Left lung (tissue), 10 donors: Measurements from ENCODE around the gene CCDC60. TPM values are rescaled to one million over a fixed set of nuclear protein-coding genes. Genes with fewer than 3 reads are reported as not detected.
A peak's percentile ranks its signal among the peaks of the same experiment; 100 is the strongest.

Source experiments
- ATAC-seq: fragments of 200-7000 bp; cut with Tn5 transposase; one replicate; pipeline ENCODE4 v1.9.1; 2020; ENCODE audit warnings: moderate library complexity
- DNase-seq, 4 donors: peaks; one replicate each; pipeline ENCODE4 v3.0.0-alpha.2; 2013 to 2020
- H3K27ac ChIP-seq, 2 donors: fragments of 200-600 bp; sonication (generic) in 1 of 2; one replicate each; pipeline versions ENCODE4 v1.5.0 to v1.8.0; 2020 to 2021
- H3K27me3 ChIP-seq, 2 donors: fragments of 200-600 bp; sonication (generic) in 1 of 2; one replicate each; pipeline versions ENCODE4 v1.5.0 to v1.8.0; 2020 to 2021
- H3K36me3 ChIP-seq, 2 donors: fragments of 200-600 bp; sonication (generic) in 1 of 2; one replicate each; pipeline versions ENCODE4 v1.5.0 to v1.8.0; 2020 to 2021
- H3K4me1 ChIP-seq, 2 donors: fragments of 200-600 bp; one replicate each; pipeline ENCODE4 v1.8.0; 2021
- H3K4me3 ChIP-seq, 2 donors: fragments of 200-600 bp; sonication (generic) in 1 of 2; one replicate each; pipeline versions ENCODE4 v1.5.0 to v1.8.0; 2020 to 2021; ENCODE audit warnings: mild to moderate bottlenecking in 1 of 2
- H3K9me3 ChIP-seq, 2 donors: fragments of 200-600 bp; sonication (generic) in 1 of 2; one replicate each; pipeline versions ENCODE4 v1.5.0 to v1.8.0; 2020 to 2021
- intact Hi-C, 2 donors: fragments of 100-400 bp; cut with DNase I; formaldehyde crosslinking; loops; one replicate each; pipeline versions ENCODE4 v1.11.2 to v1.14.2; 2022
- polyA plus RNA-seq, 6 donors: library from polyadenylated mRNA; unstranded; fragments of 120-200 nt; gene quantifications; one replicate each; pipeline ENCODE4 v1.2.1, GENCODE V29; 2013; ENCODE audit not compliant: insufficient read length in 6 of 6
- total RNA-seq, 2 donors: library from RNA; stranded (reverse); fragmentation: NEBNext Ultra II Directional; extraction: Animal tissue kit (Norgen Biotek cat#: 25700); gene quantifications; one replicate each; pipeline ENCODE4 v1.2.1, GENCODE V29; 2021
- TF ChIP-seq, protein P1 (sequence below), 2 donors: fragments of 200-600 bp; sonication (generic) in 1 of 2; IDR thresholded peaks; one replicate each; pipeline versions ENCODE4 v1.5.0 to v1.8.0; 2021; ENCODE audit warnings: antibody characterized with exemption in 2 of 2
- donor health status: DM: no; HTN: yes; CAD: no.
- donor health status: DM: no; HTN: no; CAD: no.

CCDC60 gene
- total and polyA plus RNA-seq, 8 donors: 0.47 to 2.4 (median 1.8) TPM; not detected in 1

DNA sequence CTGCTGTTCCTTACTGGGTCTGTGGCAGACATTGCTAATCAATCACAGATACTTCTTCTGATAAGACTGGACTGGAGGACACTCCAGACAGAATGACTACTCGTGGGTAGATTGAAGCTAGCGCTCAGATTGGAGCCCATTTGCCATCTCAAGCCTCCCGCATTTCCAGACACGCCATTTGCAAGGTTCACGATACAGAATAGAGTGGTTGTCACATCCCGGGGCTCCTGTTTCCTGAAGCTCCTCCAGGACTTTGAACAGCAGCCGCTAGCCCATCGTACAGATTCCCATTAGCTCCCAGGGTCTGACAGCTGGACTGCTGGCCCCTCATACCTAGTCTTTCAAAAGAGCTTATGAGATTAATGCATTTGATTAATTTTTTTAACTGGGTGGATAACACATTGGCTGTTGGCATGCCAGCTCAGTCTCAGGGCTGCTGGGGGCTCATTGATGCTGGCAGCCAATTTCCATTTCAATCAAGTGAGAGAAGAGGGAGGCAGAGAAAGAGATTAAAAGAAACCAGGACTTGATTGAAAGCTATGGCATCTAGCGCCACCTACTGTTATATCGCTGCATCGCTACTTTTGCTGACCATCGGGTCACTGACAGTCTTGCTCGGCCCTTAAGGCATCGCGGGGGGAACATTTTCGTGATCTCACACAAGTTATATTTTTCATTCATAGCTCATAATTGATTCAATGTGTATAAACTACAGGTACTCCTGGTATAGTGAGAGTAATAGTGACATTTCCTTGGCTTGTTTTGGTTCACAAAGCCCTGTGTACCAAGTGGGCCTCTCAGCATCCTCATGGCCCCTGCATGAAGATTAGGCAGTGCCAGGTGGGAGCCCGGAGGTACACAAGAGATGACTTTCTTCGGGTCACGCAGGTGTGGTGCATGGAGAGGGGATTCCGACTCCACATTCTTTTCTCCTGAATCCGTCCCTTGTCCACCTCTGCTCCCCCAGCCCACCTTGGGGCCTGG, 78.6 kb downstream of the CCDC60 start:
- Histone ChIP-seq H3K27ac (no peak overlapping the region), H3K4me1 (no peaks in the 10 kb centered on the region), H3K9me3 (no peaks in the 10 kb centered on the region), H3K27me3 (no peaks in the 10 kb centered on the region), H3K4me3 (no peak overlapping the region), H3K36me3 (no peaks in the 10 kb centered on the region)
- DNase-seq (peak in 2 of 4 donors; percentile 68 to 82), ATAC-seq (peak; percentile 86)
- intact Hi-C loops: loop anchor here in 1 of 2 donors (5.0 kb wide), 1 partner anchor 296 kb away; no protein-coding TSS in a partner anchor
- TF ChIP-seq, protein P1, sequence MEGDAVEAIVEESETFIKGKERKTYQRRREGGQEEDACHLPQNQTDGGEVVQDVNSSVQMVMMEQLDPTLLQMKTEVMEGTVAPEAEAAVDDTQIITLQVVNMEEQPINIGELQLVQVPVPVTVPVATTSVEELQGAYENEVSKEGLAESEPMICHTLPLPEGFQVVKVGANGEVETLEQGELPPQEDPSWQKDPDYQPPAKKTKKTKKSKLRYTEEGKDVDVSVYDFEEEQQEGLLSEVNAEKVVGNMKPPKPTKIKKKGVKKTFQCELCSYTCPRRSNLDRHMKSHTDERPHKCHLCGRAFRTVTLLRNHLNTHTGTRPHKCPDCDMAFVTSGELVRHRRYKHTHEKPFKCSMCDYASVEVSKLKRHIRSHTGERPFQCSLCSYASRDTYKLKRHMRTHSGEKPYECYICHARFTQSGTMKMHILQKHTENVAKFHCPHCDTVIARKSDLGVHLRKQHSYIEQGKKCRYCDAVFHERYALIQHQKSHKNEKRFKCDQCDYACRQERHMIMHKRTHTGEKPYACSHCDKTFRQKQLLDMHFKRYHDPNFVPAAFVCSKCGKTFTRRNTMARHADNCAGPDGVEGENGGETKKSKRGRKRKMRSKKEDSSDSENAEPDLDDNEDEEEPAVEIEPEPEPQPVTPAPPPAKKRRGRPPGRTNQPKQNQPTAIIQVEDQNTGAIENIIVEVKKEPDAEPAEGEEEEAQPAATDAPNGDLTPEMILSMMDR (IDR thresholded peaks at IDR 0.05): peak; percentile 76 to 86

DNA sequence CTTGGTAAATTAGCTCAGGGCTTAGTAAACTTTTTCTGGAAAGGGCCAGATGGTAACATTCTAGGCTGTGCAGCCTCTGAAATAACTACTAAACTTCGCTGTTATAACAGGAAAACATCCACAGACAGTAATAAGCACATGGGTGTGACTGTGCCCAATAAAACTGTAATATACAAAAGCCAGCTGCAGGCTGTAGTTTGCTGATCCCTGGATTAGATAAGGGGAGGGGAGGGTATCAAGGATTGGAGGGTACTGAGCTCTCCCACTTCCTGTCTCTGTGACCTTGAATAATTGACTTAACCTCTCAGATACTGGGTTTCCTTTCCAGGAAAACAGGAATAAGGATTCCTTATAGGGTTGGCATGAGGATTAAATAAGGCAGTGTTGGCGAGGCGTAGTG, 81.2 kb downstream of the CCDC60 start:
- DNase-seq: no peak
- intact Hi-C loops: no loop called here
- no peak overlapping the region for H3K27ac ChIP-seq
- no peak for ATAC-seq
- H3K9me3 ChIP-seq: no peaks in the 10 kb centered on the region
- no peaks in the 10 kb centered on the region for H3K4me1 ChIP-seq
- no peaks in the 10 kb centered on the region for H3K36me3 ChIP-seq
- H3K27me3 ChIP-seq: no peaks in the 10 kb centered on the region
- no peak overlapping the region for H3K4me3 ChIP-seq
- TF ChIP-seq, protein P1 (IDR thresholded peaks at IDR 0.05): no peak

DNA sequence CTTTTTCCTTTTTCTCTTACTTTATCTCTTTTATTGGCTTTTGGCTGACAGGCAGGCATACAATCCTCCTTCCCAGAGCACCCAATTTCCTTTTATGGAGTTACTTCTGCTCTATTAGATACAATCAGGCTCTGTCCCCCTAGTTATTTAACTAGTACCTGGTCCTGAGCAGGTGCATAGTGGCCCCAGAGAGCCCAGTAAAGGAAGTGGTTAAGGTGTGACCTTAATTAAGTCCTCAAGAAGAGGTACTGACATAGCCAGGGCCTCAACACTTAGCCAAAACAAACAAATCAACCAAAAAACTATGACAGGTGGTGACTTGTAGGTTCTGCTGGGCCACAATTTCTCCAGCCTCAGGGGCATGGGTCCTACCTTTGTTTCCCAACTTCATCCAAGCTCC, 82.9 kb downstream of the CCDC60 start:
- no peak overlapping the region for H3K27ac ChIP-seq
- H3K4me1 ChIP-seq: no peaks in the 10 kb centered on the region
- intact Hi-C loops: no loop called here
- DNase-seq (no peak), ATAC-seq (peak; percentile 72)
- H3K9me3 ChIP-seq: no peaks in the 10 kb centered on the region
- no peaks in the 10 kb centered on the region for H3K36me3 ChIP-seq
- H3K27me3 ChIP-seq: no peaks in the 10 kb centered on the region
- no peak overlapping the region for H3K4me3 ChIP-seq
- TF ChIP-seq, protein P1 (IDR thresholded peaks at IDR 0.05): no peak

DNA sequence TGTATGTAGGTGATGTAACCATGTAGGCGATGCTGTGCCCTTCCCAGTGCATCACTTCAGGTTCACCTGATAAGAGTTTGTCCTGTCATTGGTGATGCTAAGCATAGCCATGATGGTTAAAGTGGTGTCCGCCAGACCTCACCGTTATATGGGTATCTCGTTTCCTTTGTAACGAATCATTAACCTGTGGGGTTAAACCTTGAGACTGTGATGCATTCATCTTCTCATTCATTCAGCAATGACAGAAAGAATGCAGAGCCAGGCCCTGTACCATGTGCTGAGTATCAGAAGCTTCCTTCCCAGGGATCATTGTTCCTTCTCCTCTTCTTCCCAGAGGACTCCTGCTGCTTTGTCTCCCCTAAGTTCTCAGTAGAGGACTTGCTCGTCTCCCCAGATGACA, 84.9 kb downstream of the CCDC60 start:
- DNase-seq: no peak
- TF ChIP-seq, protein P1 (IDR thresholded peaks at IDR 0.05): no peak
- H3K36me3 ChIP-seq: no peaks in the 10 kb centered on the region
- no peaks in the 10 kb centered on the region for H3K4me1 ChIP-seq
- ATAC-seq: no peak
- H3K4me3 ChIP-seq: no peak overlapping the region
- peaks cover 0 to 7% of the 10 kb centered on the region in 2 donors for H3K27me3 ChIP-seq
- no peaks in the 10 kb centered on the region for H3K9me3 ChIP-seq
- no peak overlapping the region for H3K27ac ChIP-seq
- intact Hi-C loops: no loop called here

DNA sequence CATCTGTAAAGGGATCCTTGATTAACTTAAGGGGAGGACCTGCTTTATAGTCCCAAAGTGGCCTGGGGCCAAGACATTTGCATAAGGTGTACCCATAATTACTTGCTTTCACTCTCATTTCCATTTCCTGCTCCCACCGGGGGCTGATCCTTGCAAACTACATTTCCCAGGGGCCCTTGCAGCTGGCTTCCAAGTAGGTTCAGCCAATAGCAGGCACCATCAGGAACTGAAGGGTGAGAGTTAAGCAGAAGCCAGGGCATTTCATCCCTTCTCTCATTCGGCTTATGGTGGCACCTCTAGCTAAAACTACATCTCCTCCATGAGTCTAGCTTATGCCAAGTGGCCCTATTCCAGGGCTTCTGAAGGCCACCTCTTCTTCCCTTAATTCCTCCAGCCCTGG, 88.8 kb downstream of the CCDC60 start:
- TF ChIP-seq, protein P1 (IDR thresholded peaks at IDR 0.05): no peak
- H3K4me1 ChIP-seq: no peaks in the 10 kb centered on the region
- intact Hi-C loops: no loop called here
- H3K27ac ChIP-seq: no peak overlapping the region
- no peaks in the 10 kb centered on the region for H3K36me3 ChIP-seq
- no peaks in the 10 kb centered on the region for H3K9me3 ChIP-seq
- ATAC-seq: no peak
- H3K27me3 ChIP-seq: peaks cover 0 to 7% of the 10 kb centered on the region in 2 donors
- no peak for DNase-seq
- H3K4me3 ChIP-seq: no peak overlapping the region
